ENCODE data around the gene PHF12.

The PHF12 gene

DNA sequence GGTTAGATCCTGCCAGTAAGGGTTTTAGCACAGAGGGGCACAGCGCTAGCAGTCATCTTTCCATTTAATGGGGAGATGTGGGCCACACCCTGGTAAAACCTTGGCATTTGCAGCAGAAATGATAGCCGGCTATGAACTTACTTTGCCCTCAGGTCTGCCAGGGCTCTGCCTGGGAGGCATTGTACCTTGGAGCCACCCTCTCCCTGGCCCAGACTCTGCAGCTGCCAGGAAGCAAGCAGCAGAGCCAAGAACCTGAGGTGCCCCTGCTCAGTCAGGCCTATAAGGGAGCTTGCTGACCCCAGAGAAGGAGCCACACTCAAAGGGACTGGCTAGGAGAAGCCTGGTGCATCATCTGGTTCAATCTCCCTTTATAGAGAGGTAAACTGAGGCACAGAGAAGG is 23.7 kb upstream of the PHF12 start:
- no peak for DNase-seq (ENCODE audit: low read depth)

DNA sequence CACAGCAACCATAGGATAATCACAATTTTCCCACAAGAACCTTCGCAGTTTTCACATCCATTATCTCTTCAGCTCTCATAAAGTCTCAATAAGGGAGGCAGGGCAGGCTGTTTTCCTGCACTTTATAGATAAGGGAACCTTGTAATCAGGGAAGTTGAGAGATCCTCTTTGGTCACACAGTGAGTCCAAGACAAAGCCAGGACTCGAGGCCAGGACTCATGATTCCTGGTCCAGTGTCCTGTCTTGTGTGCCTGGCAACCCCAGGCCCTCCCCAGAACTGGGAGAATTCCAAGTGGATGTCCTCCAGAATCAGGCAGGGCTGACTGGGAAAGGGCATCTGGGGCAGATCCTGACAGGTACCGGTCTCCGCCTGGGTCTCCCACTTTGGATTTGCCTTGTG is 23.1 kb upstream of the PHF12 start:
- no peak for DNase-seq (ENCODE audit: low read depth)

DNA sequence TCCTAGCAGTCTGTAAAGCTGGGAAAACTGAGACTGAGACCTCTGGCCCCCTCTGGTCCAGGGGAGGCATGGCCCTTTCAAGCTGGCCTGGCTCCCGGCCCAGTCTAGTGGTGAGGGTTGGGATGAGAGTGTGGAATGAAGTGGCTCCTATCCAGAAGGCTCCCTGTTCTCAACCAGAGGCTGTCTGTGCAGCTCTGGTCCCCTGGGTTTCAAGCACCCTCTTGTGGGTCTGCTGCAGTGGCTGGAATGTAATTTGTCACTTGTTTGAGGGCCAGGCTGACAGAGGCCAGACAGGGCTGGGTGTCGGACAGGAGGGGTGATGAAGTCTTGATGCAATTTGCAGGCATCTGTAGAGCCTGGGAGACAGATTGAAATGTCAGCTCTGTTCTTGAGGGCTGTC is 22.1 kb upstream of the PHF12 start:
- DNase-seq (ENCODE audit: low read depth), result peak; percentile 42

DNA sequence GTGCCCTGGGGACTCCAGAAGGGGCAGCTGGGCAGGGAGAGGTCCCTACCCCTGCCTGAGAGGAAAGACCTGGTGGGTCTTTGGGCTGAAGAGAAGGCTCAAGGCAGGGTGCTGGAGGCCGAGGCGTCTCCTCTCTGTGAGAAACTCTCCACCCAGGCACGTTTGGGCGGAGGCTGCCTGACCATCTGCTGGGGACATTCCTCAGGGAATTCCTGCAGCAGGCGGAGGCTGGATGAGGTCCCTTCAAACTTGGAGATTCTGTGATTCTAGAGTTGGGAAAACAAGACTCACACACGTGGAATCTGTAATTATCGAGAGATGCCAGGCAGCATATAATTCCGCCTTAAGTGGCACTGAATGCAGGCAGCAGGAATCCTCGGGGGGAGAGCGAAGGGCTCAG is 21.1 kb upstream of the PHF12 start:
- DNase-seq (ENCODE audit: low read depth), result peak; percentile 46

DNA sequence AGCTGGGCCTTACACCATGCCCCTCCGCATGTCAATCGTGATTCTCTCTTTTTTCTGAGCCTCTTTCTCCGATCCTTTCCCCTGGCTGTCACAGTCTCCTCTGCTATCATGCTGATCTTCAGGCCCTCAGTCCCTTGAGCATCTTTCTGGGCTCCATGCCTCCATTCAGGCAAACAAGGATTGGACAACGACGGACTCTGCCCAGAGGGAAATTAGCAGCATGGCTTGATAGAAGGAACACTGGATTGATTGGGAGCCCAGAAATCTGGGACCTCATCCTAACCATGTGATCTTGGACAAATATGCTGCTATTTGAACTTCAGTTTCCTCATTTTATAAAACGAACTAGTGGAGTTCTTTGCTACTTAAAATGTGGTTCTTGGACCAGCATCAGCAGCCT is 19.6 kb upstream of the PHF12 start:
- no peak for DNase-seq (ENCODE audit: low read depth)

DNA sequence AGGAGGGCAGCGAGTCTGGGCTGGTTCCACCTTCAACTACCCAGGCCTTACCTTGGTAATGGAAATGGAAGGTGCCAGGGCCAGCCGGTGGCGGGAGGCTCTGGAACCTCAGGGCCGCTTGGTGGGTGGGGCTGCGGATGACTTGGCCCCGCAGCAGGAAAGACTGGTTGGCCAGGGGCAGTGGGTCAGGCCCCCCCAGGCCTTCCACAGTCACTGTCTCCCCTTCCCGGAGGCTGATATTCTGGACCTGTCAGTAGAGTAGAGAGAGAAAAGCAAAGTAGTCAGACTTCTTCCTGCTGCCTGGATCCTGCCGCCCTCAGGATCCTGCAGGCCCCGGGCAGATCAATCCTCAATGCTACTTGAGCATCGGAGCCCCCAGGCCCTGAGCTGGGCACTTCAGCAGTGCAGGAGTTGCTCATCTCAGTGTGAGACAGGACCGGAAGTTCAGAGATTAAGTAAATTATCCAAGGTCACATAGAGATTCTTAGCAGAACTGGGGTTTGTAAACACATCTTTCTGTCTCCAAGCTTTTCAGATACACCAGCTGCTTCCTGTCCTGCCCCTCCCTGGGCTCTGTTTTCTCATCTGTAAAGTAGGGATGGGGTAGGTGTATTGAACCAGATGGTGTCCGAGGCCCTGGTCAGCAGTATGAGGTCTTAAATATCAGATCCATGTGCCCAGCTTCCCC is 18.5 kb upstream of the PHF12 start:
- no peak for DNase-seq (ENCODE audit: low read depth)

DNA sequence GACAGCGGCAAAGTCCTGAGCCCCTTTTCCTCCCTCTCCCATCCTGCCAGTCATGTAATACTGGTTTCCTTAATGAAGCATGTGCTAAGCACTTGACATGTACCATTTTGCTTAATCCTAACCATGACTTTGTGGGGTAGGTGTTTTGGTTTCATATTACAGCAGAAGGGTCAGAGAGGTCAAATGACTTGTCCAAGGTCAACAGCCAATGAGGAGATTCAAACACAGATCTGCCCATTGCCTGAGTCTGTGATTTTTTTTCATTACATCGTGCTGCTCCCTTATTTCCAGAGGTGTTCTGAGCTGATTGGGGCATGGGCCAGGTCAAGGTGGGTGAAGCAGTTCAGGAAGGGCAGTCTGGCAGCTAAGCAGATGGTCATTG is 17.6 kb upstream of the PHF12 start:
- DNase-seq (ENCODE audit: low read depth), result no peak

DNA sequence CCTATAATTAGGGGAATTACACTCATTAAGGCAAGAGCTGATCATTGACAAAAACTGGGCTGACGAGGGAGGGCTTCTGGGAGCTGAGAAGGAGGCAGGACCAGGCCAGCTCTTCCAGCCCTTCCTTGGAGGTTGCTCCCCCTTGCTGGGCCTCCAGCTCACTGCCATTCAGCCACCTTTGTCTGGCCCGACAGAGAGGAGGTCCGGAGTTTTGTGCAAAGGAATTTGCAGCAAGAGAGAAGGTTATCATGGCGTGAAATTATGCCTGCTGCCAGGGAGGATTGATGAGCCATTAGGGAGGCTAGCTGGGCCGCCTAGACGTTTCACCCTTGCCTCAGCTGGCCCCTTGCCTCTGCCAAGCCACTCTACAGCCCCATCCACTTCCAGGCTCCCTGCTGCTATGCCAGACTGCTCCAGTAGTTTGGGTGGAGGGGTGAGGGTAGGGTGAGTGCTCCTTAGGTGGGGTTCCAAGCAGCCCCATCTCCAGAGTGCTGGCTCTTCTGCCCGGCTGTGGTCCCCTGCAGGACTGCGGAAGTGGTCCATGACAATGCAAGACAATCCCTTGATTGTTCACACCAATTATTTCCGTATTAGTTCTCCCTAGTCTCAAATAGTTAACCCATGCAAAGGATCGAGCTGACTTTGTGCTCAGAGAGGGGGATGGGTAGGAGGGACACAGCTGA is 17.1 kb upstream of the PHF12 start:
- DNase-seq (ENCODE audit: low read depth), result no peak

DNA sequence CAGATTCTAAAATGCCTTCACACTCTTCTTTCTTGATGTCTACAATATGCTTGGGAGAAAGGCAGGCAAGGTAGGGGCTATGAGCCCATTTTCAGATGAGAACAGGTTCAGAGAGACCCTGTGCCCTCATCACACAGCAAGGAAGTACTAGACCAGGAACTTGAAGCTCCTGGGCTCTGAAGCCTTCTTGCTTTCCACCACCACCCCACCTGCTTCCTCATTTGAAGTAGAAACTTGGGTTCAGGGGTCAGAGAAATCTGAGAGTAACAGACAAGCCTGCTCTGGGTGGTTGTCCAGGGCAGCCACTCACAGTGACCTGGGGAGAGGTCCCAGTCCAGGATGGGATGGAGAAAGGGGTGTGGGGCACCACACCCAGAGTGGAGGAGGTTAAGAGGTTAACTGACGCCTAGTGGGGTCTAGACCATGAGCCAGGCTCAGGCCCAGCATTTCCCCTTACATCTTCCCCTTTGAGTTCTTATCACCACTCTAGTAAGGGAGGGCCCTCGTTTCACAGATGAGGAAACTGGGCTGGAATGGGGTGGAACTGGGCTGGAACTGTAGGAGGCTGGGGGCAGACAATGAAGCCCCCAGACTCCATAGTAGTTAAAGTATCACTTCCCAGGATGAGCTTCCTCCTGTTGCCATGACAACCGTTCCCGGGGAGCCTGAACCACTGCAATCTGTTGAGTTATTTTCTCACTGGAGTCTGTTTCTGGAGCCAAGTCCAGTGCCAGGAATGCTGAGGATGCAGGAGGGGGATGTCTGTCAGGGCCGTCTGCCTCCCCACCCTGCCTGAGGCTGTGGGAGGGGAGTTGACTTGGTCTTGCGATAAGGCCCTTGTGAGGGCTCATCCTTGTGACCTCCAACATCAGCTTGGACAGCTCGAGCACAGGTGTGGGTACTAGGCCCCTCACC is 16.2 kb upstream of the PHF12 start:
- no peak for DNase-seq (ENCODE audit: low read depth)

DNA sequence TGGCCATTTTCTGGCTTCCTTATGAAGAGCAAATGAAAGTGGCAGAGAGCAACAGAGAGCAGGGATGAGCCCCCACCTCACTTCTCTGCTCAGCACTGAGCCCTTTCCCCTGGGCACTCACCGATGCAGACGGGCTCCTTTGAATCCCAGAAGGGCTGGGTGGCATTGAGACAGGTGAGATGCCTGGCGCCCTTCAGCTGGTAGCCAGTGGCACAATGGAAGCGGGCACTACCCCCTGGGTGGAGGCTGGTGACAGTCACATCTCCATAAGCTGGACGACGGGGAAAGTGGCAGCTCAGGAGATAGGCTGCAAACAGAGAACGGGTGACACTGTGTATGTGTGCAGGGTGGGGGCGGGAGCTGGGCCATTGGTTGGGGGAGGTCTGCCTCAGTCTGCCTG is 12.5 kb upstream of the PHF12 start:
- DNase-seq (ENCODE audit: low read depth), result no peak

DNA sequence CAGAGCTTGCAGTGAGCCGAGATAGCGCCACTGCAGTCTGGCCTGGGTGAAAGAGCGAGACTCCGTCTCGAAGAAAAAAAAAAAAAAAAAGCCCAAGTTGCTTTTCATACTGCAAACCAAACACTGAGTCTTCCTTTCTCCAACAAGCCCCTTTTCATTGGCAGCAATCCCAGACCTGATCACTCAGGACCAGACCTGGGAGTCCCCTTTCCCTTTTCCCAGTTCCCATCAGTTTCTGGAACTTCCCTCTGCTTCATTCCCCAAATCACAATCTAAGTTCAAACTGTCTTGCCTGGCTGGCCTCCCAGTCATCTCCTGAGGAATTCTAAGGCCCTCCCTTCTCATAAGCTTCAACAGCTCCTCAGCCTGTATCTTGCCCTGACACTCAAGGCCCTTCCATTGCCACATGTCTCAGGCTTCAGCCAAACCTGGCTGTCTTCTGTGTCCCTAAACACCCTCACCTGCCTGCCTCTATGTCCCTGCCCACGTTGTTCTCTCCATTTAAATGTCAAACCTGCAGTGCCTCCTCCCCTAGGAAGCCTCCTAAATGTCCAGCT is 11.8 kb upstream of the PHF12 start:
- no peak for DNase-seq (ENCODE audit: low read depth)

DNA sequence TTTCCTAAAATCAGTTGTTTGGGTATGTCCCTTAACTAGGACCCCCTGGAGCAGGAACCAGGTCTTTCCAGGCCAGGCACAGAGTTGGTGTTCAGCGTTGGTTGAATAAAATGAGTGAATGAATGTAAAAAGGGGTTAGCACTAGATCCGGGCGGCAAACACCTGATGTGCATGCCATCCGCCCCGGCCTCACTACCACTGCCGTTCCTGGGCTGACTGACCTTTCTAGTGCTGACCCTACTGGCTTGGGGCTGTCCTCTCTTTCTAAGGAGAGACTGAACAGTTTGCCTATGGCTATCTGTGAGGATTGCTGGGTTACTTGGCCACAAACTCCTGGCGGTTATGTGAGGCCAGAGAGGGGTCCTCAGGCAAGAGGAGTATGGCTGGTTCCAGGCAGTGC is 10.1 kb upstream of the PHF12 start:
- DNase-seq (ENCODE audit: low read depth), result no peak

DNA sequence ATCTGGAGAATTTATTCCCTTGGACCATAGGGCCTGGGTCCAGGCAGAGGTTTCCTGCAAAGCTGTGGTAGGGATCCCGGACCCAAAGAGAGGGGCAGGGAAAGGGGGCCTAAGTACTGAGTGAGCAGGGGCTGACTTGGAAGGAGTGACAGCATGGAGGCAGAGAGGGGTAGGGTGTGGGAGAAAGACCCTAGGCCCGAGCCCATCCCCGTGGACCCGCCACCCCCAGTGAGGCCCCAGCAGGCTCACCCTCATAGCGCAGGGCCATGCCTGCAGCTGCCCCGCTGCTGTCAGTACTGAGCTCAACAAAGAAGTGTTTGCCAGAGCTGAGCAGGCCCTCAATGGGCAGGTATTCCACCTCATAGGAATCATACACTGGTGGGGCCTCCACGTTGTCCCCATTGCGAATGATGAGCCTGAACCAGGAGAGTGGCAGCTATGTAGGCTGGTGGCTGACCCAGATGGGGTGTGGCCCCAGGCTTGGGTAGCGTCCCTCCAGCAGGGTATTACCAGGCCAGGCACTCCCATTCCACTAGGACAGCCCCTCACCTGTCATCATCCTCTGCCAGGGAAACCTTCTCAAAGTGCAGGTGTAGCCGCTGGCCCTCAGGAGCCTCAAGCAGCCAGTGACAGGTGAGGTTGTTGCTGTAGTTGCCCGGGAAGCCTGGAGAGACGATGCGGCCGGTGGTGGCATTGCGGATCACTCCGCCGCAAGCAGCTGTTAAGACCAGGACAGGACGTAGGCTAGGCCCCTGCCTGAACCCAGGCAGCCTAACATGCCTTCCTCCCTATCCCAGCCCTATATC is 9.1 kb upstream of the PHF12 start:
- no peak for DNase-seq (ENCODE audit: low read depth)

DNA sequence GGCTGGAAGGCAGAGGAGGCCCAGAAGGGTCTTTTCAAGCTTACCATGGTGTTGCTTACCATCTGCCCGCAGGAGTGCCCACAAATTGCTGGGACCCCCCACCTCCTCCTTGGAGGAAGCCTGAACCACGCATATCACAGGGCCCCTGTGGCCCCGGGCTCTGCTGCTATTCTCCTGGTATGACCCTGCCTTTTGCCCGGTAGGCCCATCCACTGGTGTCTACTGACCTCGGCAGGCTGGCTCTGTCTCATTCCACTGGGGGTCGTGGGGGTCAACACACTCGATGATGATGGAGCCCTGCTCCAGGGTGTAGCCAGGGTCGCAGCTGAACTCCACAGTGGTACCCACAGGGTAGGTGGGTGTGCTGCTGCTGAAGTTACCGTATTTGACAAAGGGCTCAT is 8.2 kb upstream of the PHF12 start:
- DNase-seq (ENCODE audit: low read depth), result no peak

DNA sequence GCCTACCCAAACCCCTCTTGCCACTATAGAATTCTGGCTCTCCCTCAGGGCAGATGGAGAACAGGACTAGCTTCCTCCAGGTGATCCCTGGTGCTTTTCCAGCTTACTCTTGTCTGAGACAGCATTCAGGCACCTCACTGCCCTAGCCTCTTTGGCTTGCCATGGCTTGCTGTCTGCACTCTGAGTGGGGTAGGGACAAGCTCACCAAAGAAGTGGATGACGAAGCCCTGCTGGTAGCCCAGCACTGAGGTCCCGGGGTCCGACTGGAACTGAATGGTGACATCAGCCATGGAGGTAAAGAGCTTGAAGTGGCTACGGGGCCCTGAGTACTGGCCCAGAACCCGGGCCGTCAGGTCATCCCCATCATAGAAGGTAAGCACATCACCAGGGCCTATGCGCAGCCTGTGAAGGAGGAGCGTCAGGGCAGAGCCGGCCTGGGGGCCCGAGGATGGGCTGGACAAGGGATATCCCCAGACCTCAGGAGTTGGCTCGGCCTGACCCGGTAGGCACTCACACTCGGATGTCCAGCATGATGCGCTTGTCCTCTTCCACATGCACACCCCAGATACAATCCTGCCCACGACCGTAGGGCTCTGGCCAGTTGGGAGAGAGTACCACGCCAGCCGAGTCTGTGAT is 7.6 kb upstream of the PHF12 start:
- DNase-seq (ENCODE audit: low read depth), result no peak

DNA sequence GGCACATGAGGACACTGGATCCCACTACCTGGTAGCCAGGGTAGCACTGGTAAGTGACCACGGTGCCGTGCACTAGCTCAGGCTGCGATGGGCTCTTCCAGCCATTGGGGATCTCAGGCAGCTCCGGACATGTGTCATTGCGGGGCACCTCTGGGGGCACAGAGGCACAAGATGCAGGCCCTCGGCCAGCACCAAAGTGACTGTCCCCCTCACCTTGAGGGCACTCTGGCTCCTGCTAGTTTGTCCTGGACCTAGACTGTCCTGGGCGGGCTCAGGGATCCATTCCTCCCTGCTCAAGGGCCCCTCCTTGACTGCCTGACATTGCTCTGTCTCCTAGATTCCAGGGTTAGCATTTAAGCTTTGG is 6.7 kb upstream of the PHF12 start:
- no peak for DNase-seq (ENCODE audit: low read depth)

DNA sequence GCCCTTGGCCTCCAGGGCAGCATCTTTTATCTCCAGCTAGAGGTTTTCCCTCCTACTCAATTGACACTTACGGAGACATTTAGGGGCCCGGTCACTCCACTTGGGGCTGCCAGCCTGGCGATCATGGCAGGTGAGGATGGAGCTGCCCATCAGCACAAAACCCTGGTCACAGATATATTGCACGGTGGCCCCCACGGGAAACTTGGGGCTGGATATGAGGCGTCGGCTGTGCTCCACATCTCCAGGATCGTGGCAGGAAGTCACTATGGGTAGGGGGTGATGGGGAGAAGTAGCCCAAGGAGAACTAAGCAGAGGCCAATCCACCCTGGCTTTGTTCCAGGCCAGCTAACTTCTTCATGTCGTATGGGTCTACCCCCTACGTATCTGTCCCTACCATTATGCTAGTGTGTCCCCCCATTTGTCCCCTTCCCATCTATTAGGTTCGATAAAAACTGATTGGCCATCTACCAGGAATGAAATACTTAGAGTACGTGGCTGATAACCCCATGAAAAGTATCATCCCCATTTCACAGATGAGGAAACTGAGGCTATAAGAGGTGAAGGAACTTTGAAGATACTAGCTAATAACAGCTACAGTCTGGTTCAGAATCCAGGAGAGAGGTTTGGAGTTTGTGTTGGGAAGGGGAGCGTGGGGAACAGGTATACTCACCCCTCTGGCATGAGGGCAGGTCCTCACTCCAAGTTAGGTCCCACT is 6.1 kb upstream of the PHF12 start:
- DNase-seq (ENCODE audit: low read depth), result no peak

DNA sequence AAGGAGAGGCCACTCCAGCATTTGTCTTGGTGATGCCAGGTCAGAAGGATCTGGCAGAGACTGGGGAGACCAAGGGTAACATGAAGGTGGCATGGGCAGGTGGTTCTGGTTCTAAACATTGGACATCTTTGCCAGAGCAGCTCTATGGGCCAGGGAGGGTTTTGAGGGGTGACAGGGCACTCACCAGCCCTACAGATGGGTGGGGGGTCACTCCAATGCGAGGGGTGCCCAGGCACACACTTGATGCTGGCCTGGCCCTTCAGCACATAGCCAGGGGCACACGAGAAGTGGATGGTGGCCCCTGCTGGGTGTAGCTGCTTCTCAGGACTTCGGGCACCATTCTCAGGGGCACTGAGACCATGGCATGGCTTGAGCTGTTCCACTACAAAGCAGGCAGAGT is 5.5 kb upstream of the PHF12 start:
- DNase-seq (ENCODE audit: low read depth), result no peak

DNA sequence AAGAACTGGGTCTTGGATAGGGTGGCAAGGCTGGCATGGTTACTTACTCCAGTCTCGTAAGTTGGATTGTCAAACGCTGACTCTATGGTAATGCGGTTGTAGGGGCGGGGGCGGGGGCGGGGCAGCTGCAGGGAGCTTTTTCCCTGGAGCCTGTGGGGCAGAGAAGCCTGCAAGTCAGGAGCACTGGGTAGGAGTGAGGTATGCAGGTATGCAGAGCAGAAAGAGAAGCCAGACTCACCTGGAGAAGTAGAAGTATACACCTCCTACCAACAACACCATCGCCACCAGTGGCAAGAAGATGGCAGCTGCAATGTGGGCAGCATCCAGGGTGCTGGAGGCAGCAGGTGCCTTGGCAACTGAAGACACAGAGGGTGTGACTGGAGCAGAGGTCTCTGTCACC is 4.8 kb upstream of the PHF12 start:
- DNase-seq (ENCODE audit: low read depth), result no peak

DNA sequence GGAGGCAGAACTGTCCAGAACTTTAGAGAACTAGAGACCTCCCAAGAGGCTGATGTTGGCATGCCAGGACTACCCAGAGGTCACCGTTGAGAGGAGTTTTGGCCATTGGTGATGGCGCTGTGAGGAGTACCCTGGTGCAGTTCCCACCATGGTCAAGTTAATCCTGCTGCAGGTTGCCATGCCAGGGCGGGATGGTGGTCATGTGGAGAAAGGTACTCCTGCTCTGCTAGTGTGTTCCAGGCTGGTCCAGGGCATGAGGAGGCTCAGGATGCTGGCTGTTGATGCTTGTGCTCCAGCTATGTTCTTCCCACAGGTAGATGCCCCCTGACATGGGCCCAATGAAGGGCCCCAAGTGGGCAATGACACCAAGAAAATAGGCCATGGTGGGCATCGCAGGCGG is 4.1 kb upstream of the PHF12 start:
- DNase-seq (ENCODE audit: low read depth), result no peak

DNA sequence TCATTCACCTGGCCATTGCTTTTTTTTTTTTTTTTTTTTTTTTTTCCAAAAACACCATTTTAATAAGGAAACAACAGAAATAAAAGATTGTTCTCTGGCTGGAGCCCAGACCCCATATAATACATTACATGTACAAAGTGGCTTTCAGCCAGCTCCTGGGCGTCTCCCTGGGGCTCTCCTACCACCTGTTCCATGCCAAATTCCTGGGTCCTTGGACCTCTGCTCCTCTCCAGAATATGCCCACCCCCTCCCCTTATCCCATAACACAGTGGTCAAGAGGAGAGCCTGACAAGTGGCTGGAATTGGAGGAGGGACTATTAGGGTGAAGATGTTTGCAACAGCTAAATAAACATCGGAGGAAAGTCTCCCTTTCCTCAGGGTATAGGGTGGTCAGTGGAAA is 3.6 kb upstream of the PHF12 start:
- DNase-seq (ENCODE audit: low read depth), result no peak
